ENCODE results near the gene FAM168A. TPM values are rescaled to one million over a fixed set of nuclear protein-coding genes. Genes with fewer than 3 reads are reported as not detected.

Gene FAM168A
- total RNA-seq, 1 experiment from 2014 or later, result 25.9 TPM

GRCh38 chr11:73406619-73407018 is 191.3 kb downstream of the FAM168A start (continued):
- TF ChIP-seq ATF2 (CRISPR knock-in tag; IDR thresholded peaks at IDR 0.05; ENCODE audit: borderline replicate concordance, low read depth), result no peak
- no peak for TF ChIP-seq MXD4 (CRISPR knock-in tag; IDR thresholded peaks at IDR 0.05; ENCODE audit: borderline replicate concordance)

- Mint-ChIP-seq H3K27ac (no peak overlapping the region), H3K4me1 (peaks cover 6% of the 10 kb centered on the region), H3K27me3 (ENCODE audit: low read depth) (no peaks in the 10 kb centered on the region), H3K36me3 (peaks cover 15% of the 10 kb centered on the region), H3K4me3 (no peak overlapping the region), H3K9me3 (no peaks in the 10 kb centered on the region)
- TF ChIP-seq CREB1 (CRISPR knock-in tag; IDR thresholded peaks at IDR 0.05) (no peak), ATF6 (CRISPR knock-in tag; IDR thresholded peaks at IDR 0.05) (no peak), MLX (CRISPR knock-in tag; IDR thresholded peaks at IDR 0.05) (no peak), TCF7 (CRISPR knock-in tag; IDR thresholded peaks at IDR 0.05; ENCODE audit: low read depth) (no peak), TEAD1 (CRISPR knock-in tag; IDR thresholded peaks at IDR 0.05) (no peak), EMX1 (CRISPR knock-in tag; IDR thresholded peaks at IDR 0.05) (no peak), OVOL2 (CRISPR knock-in tag; IDR thresholded peaks at IDR 0.05; ENCODE audit: borderline replicate concordance) (no peak)
- DNase-seq (ENCODE audit: low spot score) (no peak), ATAC-seq (no peak)
- POLR2A ChIA-PET, result no interaction called here
- CTCF ChIA-PET, result interaction anchor here (0.6 to 3.4 kb wide), 4 partner anchors 13 to 255 kb away, joined by 3 to 21 read pairs (median 4); no protein-coding TSS in a partner anchor
Measured at GRCh38 chr11:73406131-73406530, 191.8 kb downstream of the FAM168A start.

- ATAC-seq (no peak), DNase-seq (ENCODE audit: low spot score) (no peak)
- H3K4me1 Mint-ChIP-seq, result peaks cover 6% of the 10 kb centered on the region
- no peaks in the 10 kb centered on the region for H3K27me3 Mint-ChIP-seq (ENCODE audit: low read depth)
- H3K4me3 Mint-ChIP-seq, result no peak overlapping the region
- TF ChIP-seq SP1 (CRISPR knock-in tag; conservative IDR thresholded peaks at IDR 0.05) (no peak), USF2 (CRISPR knock-in tag; IDR thresholded peaks at IDR 0.05) (no peak), NFATC4 (CRISPR knock-in tag; IDR thresholded peaks at IDR 0.05) (no peak), MXD4 (CRISPR knock-in tag; IDR thresholded peaks at IDR 0.05; ENCODE audit: borderline replicate concordance) (no peak)
- peaks cover 15% of the 10 kb centered on the region for H3K36me3 Mint-ChIP-seq
- POLR2A ChIA-PET, result no interaction called here
- H3K9me3 Mint-ChIP-seq, result no peaks in the 10 kb centered on the region
- no peak overlapping the region for H3K27ac Mint-ChIP-seq
- CTCF ChIA-PET, result no interaction called here
Measured at GRCh38 chr11:73405146-73405510, 192.8 kb downstream of the FAM168A start.

GRCh38 chr11:73404506-73405145 is 193.3 kb downstream of the FAM168A start:
- Mint-ChIP-seq H3K4me3 (no peak overlapping the region), H3K36me3 (peaks cover 15% of the 10 kb centered on the region), H3K9me3 (no peaks in the 10 kb centered on the region), H3K4me1 (peaks cover 6% of the 10 kb centered on the region), H3K27me3 (ENCODE audit: low read depth) (no peaks in the 10 kb centered on the region), H3K27ac (no peak overlapping the region)
- TF ChIP-seq NFE2L1 (CRISPR knock-in tag; IDR thresholded peaks at IDR 0.05), result no peak
- no peak for TF ChIP-seq GABPB1 (CRISPR knock-in tag; IDR thresholded peaks at IDR 0.05)
- TF ChIP-seq NFATC4 (CRISPR knock-in tag; IDR thresholded peaks at IDR 0.05), result no peak
- ChIA-PET CTCF (interaction anchor here (1.1 to 6.8 kb wide), 4 partner anchors 53 to 256 kb away, joined by 3 to 54 read pairs (median 9); no protein-coding TSS in a partner anchor), POLR2A (no interaction called here)
- DNase-seq (ENCODE audit: low spot score), result no peak
- no peak for ATAC-seq
